ENCODE data around the gene MEMO1.
"Not testable (repeated sequence)": the region's sequence is repeated elsewhere in the genome, so short reads cannot be mapped to it uniquely, and the experiment has no call there.

The MEMO1 gene

DNA sequence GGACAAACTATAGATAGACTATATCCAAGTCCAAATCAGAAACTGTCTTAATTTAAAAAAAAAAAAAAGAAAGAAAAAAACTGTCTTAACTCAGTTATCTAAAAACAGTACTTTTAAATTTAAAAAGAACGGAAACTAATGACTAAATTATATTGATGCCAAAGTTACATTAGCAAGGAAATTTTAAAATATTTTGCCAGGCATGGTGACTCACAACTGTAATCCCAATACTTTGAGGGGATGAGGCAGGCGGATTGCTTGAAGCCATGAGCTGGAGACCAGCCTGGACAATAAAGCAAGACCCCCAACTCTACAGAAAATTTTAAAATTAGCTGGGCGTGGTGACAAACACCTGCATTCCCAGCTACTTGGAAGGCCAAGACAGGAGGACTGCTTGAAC, 30.9 kb downstream of the MEMO1 start:
- DNase-seq (ENCODE audit: extremely low read depth, low read depth): no peak
- TF ChIP-seq, protein P1, sequence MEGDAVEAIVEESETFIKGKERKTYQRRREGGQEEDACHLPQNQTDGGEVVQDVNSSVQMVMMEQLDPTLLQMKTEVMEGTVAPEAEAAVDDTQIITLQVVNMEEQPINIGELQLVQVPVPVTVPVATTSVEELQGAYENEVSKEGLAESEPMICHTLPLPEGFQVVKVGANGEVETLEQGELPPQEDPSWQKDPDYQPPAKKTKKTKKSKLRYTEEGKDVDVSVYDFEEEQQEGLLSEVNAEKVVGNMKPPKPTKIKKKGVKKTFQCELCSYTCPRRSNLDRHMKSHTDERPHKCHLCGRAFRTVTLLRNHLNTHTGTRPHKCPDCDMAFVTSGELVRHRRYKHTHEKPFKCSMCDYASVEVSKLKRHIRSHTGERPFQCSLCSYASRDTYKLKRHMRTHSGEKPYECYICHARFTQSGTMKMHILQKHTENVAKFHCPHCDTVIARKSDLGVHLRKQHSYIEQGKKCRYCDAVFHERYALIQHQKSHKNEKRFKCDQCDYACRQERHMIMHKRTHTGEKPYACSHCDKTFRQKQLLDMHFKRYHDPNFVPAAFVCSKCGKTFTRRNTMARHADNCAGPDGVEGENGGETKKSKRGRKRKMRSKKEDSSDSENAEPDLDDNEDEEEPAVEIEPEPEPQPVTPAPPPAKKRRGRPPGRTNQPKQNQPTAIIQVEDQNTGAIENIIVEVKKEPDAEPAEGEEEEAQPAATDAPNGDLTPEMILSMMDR (IDR thresholded peaks at IDR 0.05; ENCODE audit: low read depth, low read length): no peak

DNA sequence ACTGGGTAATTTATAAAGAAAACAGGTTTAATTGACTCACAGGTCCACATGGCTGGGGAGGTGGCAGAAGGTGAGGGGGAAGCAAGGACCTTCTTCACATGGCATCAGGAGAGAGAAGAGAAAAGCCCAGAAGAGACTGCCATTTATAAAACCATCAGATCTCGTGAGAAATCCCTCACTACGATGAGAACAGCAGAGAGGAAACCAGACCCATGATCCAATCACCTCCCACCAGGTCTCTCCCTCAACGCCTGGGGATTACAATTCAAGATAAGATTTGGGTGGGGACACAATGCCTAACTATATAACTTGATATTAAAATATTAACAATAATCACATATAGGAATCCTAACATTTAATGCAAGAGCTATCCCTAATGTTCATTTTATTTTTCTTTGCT, 31.8 kb downstream of the MEMO1 start:
- TF ChIP-seq, protein P1 (IDR thresholded peaks at IDR 0.05; ENCODE audit: low read depth, low read length): no peak
- DNase-seq (ENCODE audit: extremely low read depth, low read depth): no peak

DNA sequence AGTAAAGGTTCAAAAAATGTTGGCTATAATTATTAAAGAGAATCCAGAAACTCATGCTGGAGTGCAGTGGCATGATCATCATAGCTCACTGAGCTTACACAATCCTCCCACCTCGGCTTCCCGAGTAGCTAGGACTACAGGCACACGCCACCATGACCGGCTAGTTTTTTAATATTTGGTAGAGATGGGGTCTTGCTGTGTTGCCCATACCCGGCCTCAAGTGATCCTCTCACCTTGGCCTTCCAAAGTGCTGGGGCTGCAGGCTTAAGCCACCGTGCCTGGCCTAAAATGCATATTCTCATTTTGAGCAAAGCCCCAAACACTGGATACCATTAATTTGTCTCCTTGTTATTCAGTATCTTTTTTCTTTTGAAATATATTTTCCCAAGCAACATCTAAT, 32.4 kb downstream of the MEMO1 start:
- no peak for DNase-seq (ENCODE audit: extremely low read depth, low read depth)
- TF ChIP-seq, protein P1 (IDR thresholded peaks at IDR 0.05; ENCODE audit: low read depth, low read length): no peak

DNA sequence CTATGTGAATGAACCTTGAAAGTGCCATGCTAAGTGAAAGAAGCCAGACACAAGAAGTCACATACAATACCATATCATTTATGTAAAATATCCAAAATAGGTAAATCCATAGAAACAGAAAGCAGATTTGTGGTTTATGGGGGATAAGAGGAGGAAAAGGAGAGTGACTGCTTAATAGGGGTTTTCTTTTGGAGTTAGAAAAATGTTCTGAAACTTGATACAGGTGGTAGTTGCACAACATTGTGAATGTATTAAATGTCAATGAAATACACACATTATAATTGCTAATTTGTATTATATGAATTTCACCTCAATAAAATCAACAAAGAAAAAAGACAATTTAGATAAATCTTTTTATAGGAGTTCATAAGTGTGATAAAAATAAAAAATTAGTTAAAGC, 37.1 kb downstream of the MEMO1 start:
- no peak for DNase-seq (ENCODE audit: extremely low read depth, low read depth)
- TF ChIP-seq, protein P1 (IDR thresholded peaks at IDR 0.05; ENCODE audit: low read depth, low read length): no peak

DNA sequence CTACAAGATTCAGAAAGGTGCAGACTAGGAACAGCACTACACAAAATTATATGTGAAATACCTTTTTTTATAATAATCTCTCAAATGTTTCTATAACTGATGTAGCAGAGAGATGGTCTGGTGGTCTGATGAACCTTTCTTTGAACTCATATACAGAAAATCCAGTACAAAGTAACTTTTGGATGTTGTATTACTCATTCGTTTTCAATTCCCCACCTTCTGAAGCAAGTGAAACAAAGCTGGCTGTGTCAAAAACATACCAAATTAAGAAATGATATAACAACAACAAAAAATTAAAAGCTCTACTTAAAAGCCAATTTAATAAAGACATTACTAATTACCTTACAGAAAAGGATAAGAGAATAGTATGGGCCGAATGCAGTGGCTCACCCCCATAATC, 38.7 kb downstream of the MEMO1 start:
- TF ChIP-seq, protein P1 (IDR thresholded peaks at IDR 0.05; ENCODE audit: low read depth, low read length): no peak
- DNase-seq (ENCODE audit: extremely low read depth, low read depth): no peak

DNA sequence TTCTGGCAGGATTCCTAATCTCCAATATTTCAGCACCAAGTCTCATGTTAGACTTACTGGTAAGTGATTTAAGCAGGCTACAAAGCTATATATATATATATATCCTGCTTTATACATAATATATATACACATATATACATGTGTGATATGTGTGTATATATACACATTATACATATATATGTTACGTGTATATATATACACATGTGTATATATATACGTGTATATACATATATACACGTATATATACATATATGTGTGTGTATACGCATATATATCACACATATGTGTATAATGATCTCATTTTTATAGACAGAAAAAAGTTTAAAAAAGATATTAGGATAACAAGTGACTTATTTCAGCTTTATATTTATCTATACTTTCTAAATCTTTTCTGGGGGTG, 41.6 kb downstream of the MEMO1 start:
- TF ChIP-seq, protein P1 (IDR thresholded peaks at IDR 0.05; ENCODE audit: low read depth, low read length): no peak

DNA sequence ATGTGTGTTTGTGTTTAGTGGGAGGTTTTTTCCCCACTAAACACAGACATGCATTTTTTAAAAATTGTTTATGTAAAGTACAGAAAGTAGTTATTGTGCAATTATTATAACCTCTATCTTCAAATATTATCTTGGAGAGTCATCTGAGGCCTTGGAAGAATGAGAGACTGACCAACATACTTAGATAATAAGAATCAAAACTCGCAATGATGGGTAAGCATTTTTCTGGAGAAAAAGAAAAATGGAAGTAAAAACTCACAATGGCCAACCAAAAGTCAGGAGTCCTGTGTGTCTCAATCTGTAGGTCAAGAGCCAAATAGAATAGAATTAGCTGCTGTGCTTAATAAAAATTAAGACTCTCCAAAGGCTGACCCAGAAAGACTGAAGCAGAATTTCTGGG, 43.0 kb downstream of the MEMO1 start:
- DNase-seq (ENCODE audit: extremely low read depth, low read depth): no peak
- TF ChIP-seq, protein P1 (IDR thresholded peaks at IDR 0.05; ENCODE audit: low read depth, low read length): no peak

More for the DNA sequence above, 41.6 kb downstream of the MEMO1 start:
- no peak for DNase-seq (ENCODE audit: extremely low read depth, low read depth)

DNA sequence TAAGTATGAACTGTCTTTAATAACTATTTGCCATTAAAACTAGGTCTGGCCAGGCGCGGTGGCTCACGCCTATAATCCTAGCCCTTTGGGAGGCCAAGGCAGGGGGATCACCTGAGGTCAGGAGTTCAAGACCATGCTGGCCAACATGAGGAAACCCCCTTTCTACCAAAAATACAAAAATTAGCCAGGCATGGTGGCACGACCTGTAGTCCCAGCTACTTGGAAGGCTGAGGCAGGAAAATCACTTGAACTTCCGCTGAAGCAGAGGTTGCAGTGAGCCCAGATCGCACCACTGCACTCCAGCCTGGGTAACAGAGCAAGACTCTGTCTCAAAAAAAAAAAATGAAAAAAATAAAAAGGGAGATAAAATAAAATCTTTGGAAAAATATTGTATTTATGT, 44.4 kb downstream of the MEMO1 start:
- DNase-seq (ENCODE audit: extremely low read depth, low read depth): not testable (repeated sequence)
